ENCODE results near the gene SBF2. TPM values are rescaled to one million over a fixed set of nuclear protein-coding genes. Genes with fewer than 3 reads are reported as not detected.
"Not testable (repeated sequence)": the region's sequence is repeated elsewhere in the genome, so short reads cannot be mapped to it uniquely, and the experiment has no call there.

SBF2 gene
- total and polyA plus RNA-seq, 11 donors = 10.4 to 33.9 (median 20.9) TPM

DNA sequence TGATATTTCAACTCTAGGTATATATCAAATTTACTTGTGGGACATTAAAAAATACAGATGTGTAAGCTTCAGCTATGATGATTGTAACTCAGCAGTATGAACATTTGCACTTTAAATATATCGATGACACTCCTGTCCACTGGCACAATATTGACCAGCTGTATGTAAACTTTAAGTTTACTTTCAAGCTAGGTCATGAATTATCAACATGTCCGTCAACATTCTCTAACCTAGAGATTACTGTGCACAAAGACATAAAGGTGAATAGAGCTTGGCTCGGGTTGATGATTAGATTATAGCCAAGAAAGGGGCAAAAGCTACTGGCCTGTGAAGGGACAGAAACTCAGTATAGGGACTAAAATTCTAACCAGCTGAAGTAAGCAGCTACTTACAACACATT lies 343.6 kb downstream of the SBF2 start:
- Histone ChIP-seq H3K27ac (no peak overlapping the region), H3K4me1 (peaks cover 0 to 7% (median 0%) of the 10 kb centered on the region in 12 donors), H3K27me3 (no peaks in the 10 kb centered on the region), H3K9me3 (peaks cover 0 to 12% (median 0%) of the 10 kb centered on the region in 12 donors), H3K4me3 (no peak overlapping the region), H3K36me3 (peaks cover 0 to 5% (median 0%) of the 10 kb centered on the region in 9 donors)
- 87 to 93% (median 91%) methylated on average over 3 of the region's 3 CpGs for WGBS, 4 donors
- TF ChIP-seq, protein P1, sequence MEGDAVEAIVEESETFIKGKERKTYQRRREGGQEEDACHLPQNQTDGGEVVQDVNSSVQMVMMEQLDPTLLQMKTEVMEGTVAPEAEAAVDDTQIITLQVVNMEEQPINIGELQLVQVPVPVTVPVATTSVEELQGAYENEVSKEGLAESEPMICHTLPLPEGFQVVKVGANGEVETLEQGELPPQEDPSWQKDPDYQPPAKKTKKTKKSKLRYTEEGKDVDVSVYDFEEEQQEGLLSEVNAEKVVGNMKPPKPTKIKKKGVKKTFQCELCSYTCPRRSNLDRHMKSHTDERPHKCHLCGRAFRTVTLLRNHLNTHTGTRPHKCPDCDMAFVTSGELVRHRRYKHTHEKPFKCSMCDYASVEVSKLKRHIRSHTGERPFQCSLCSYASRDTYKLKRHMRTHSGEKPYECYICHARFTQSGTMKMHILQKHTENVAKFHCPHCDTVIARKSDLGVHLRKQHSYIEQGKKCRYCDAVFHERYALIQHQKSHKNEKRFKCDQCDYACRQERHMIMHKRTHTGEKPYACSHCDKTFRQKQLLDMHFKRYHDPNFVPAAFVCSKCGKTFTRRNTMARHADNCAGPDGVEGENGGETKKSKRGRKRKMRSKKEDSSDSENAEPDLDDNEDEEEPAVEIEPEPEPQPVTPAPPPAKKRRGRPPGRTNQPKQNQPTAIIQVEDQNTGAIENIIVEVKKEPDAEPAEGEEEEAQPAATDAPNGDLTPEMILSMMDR (IDR thresholded peaks at IDR 0.05) = no peak
- no peak for TF ChIP-seq POLR2A (IDR thresholded peaks at IDR 0.05)
- ATAC-seq = no peak
- intact Hi-C loops (cut with DNase I) = no loop called here
- no peak for DNase-seq

GRCh38 chr11:9947231-9947864 lies 346.7 kb downstream of the SBF2 start:
- intact Hi-C loops (cut with DNase I) = no loop called here
- Histone ChIP-seq H3K36me3 (peaks cover 0 to 5% (median 0%) of the 10 kb centered on the region in 9 donors), H3K27me3 (no peaks in the 10 kb centered on the region), H3K4me1 (peaks cover 0 to 7% (median 0%) of the 10 kb centered on the region in 12 donors), H3K27ac (no peak overlapping the region), H3K9me3 (peaks cover 0 to 20% (median 0%) of the 10 kb centered on the region in 12 donors), H3K4me3 (no peak overlapping the region)
- ATAC-seq (no peak), DNase-seq (no peak)
- WGBS, 4 donors = 86 to 95% (median 95%) methylated on average over 7 of the region's 7 CpGs
- TF ChIP-seq, protein P1 (IDR thresholded peaks at IDR 0.05) = no peak
- TF ChIP-seq POLR2A (IDR thresholded peaks at IDR 0.05) = no peak

- H3K4me3 ChIP-seq; intact Hi-C loops (cut with DNase I); DNase-seq; ATAC-seq; H3K36me3 ChIP-seq; H3K27me3 ChIP-seq; H3K27ac ChIP-seq; H3K4me1 ChIP-seq: not testable (repeated sequence)
- peaks cover 0 to 20% (median 0%) of the 10 kb centered on the region in 12 donors for H3K9me3 ChIP-seq
- 83 to 98% (median 91%) methylated on average over 1 of the region's 1 CpG for WGBS, 4 donors
These were observed 348.3 kb downstream of the SBF2 start for GRCh38 chr11:9945680-9946079.

GRCh38 chr11:9943386-9944110 lies 350.5 kb downstream of the SBF2 start:
- H3K36me3 ChIP-seq = peaks cover 0 to 5% (median 0%) of the 10 kb centered on the region in 9 donors
- H3K9me3 ChIP-seq = peaks cover 0 to 20% (median 0%) of the 10 kb centered on the region in 12 donors
- H3K27ac ChIP-seq = no peak overlapping the region
- no peaks in the 10 kb centered on the region for H3K4me1 ChIP-seq
- peak in 1 of 4 donors; percentile 52 for ATAC-seq
- H3K4me3 ChIP-seq = no peak overlapping the region
- no peaks in the 10 kb centered on the region for H3K27me3 ChIP-seq
- intact Hi-C loops (cut with DNase I) = no loop called here
- DNase-seq = no peak
- TF ChIP-seq, protein P1 (IDR thresholded peaks at IDR 0.05) = no peak
- no peak for TF ChIP-seq POLR2A (IDR thresholded peaks at IDR 0.05)
- 86 to 88% (median 87%) methylated on average over 3 of the region's 3 CpGs for WGBS, 4 donors
